ENCODE data around the gene IFNL4. TPM values are rescaled to one million over a fixed set of nuclear protein-coding genes. Genes with fewer than 3 reads are reported as not detected.

The IFNL4 gene
- total and polyA plus RNA-seq, 10 of the 15 experiments (the other 5 are each of a cell fraction or from before 2014, with no cell fraction given), result not detected

DNA sequence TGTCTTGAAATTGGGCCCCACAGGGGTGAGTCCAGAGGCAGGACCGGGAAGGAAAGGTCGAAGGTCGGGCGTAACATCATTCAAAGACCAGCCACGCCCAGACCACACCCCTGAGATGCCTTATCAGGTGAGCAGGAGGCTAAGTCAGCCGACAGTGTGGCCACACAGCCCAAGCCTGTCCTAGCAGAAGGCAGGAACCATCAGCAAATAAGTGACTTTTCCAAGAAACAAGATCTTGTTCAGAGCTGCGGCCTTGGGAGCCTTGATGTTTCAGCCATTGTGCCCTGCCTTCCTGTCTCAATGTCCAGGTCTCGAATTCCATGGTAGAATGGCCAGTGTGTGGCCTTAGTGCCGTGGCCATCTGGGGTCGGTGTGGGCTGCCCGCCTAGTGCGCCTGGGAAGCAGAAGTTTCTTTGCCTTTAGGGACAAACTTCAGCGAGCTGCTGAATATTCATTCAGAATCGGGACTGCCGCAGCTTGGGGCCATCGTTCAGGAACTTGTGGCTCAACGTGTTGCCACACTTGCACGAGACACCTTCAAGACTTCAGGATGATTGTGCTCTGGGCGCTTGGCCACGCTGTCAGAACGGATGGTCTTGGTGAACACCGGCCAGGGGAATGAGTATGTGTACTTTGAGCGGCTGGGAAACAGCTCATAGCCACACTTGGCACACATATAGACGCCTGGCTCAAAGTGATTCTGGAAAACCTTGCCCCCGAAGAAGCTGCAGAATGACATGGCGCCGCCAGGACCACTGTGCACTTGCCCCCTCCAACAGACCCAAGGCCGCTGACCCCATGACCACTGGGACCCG, 6.1 kb upstream of the IFNL4 start:
- peaks cover 0 to 2% of the 10 kb centered on the region in 2 experiments; a peak in 3 of 4 replicates for H3K27me3 ChIP-seq (replicated peaks in 1 of 2; ENCODE audit: control insufficient read depth in 2 of 2, insufficient read depth in 2 of 2, low read length in 1 of 2)
- in situ Hi-C loops (cut with MboI), result no loop called here
- ChIA-PET RAD21 (ENCODE audit: unreplicated experiment) (no interaction called here), SMC1A (ENCODE audit: uncharacterized antibody, unreplicated experiment) (no interaction called here), POLR2A (no interaction called here), CTCF (no interaction called here)
- H3K9me3 ChIP-seq (replicated peaks; ENCODE audit: control insufficient read depth, insufficient read depth, low read length), result no peaks in the 10 kb centered on the region
- no peaks in the 10 kb centered on the region for H3K4me1 ChIP-seq (ENCODE audit: control insufficient read depth, insufficient read depth, low read length)
- intact Hi-C loops (cut with micrococcal nuclease; ENCODE audit: unreplicated experiment), result no loop called here
- FAIRE-seq (no peak), ATAC-seq (no peak), DNase-seq (ENCODE audit: low read depth, low spot score) (no peak)
- H3K9ac ChIP-seq (ENCODE audit: control insufficient read depth, insufficient read depth, low read length), result no peak overlapping the region
- BruUV-seq (replicated peaks), result no TSS peak
- 31% methylated on average over 29 of the region's 29 CpGs for WGBS (ENCODE audit: insufficient coverage, insufficient replicate concordance, low lambda C conversion rate, missing lambda C conversion rate)
- no peaks in the 10 kb centered on the region for H3K36me3 ChIP-seq (ENCODE audit: control insufficient read depth in 2 of 2, insufficient read depth in 2 of 2, low read length in 1 of 2)
- no peak overlapping the region for H3K4me2 ChIP-seq (ENCODE audit: control insufficient read depth, insufficient read depth)
- no peak overlapping the region for H2AFZ ChIP-seq (ENCODE audit: control insufficient read depth, low read depth, low read length)
- no peaks in the 10 kb centered on the region for H3K79me2 ChIP-seq (ENCODE audit: control insufficient read depth, insufficient read depth, low read length)
- H4K20me1 ChIP-seq (ENCODE audit: control insufficient read depth, insufficient read depth), result no peaks in the 10 kb centered on the region
- TF ChIP-seq, protein P1, sequence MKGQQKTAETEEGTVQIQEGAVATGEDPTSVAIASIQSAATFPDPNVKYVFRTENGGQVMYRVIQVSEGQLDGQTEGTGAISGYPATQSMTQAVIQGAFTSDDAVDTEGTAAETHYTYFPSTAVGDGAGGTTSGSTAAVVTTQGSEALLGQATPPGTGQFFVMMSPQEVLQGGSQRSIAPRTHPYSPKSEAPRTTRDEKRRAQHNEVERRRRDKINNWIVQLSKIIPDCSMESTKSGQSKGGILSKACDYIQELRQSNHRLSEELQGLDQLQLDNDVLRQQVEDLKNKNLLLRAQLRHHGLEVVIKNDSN (IDR thresholded peaks at IDR 0.05; ENCODE audit: borderline replicate concordance, extremely low read length, insufficient read depth, low read depth, low read length), result no peak
- TF ChIP-seq PAX5 (IDR thresholded peaks at IDR 0.05; ENCODE audit: borderline replicate concordance, low read depth, low read length), result no peak
- no peak for TF ChIP-seq CEBPB (IDR thresholded peaks at IDR 0.05; ENCODE audit: borderline replicate concordance in 1 of 2, low read depth in 2 of 2, low read length in 2 of 2)
- H3K4me3 ChIP-seq, result no peak overlapping the region
- H3K27ac ChIP-seq (ENCODE audit: control insufficient read depth, insufficient read depth), result no peak overlapping the region

DNA sequence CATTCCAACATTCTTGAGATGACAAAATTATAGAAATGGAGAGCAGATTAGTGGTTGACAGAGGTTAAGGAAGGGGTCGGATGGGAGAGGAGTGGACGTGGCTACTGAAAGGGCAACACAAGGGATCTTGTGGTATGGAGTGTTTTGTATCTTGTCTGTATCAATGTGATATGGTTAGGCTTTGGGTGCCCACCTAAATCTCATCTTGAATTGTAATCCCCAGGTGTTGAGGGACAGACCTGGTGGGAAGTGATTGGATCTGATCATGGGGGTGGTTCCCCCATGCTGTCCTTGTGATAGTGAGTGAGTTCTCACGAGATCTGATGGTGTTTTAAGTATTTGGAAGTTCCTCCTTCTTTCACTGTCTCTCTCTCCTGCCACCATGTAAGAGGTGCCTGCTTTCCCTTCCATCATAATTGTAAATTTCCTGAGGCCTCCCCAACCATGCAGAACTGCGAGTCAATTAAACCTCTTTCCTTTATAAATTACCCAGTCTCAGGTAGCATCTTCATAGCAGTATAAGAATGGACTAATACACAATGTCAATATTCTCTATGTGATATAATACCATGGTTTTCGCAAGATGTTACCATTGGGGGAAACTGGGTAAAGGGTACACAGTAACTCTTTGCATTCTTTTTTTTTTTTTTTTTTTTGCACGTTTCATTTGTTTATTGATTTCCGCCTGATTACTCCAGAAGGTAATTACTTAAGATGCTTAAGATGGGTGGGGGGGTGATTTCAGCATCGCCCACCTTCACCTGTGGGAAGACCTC, 4.9 kb upstream of the IFNL4 start:
- ChIA-PET SMC1A (ENCODE audit: uncharacterized antibody, unreplicated experiment) (interaction anchor here (1.1 kb wide), 1 partner anchor 40 kb away, joined by 6 read pairs; no protein-coding TSS in a partner anchor), RAD21 (ENCODE audit: unreplicated experiment) (no interaction called here), POLR2A (no interaction called here), CTCF (no interaction called here)
- H3K4me3 ChIP-seq, result no peak overlapping the region
- BruUV-seq (replicated peaks), result no TSS peak
- H3K4me1 ChIP-seq (ENCODE audit: control insufficient read depth, insufficient read depth, low read length), result no peaks in the 10 kb centered on the region
- no peak overlapping the region for H2AFZ ChIP-seq (ENCODE audit: control insufficient read depth, low read depth, low read length)
- WGBS (ENCODE audit: insufficient coverage, insufficient replicate concordance, low lambda C conversion rate, missing lambda C conversion rate), result 40% methylated on average over 8 of the region's 8 CpGs
- H3K79me2 ChIP-seq (ENCODE audit: control insufficient read depth, insufficient read depth, low read length), result no peaks in the 10 kb centered on the region
- FAIRE-seq, result no peak
- in situ Hi-C loops (cut with MboI), result no loop called here
- TF ChIP-seq KLF5 (IDR thresholded peaks at IDR 0.05; ENCODE audit: partially characterized antibody), result no peak
- no peak for ATAC-seq
- H3K36me3 ChIP-seq (ENCODE audit: control insufficient read depth in 2 of 2, insufficient read depth in 2 of 2, low read length in 1 of 2), result no peaks in the 10 kb centered on the region
- H3K4me2 ChIP-seq (ENCODE audit: control insufficient read depth, insufficient read depth), result no peak overlapping the region
- no peak overlapping the region for H3K9ac ChIP-seq (ENCODE audit: control insufficient read depth, insufficient read depth, low read length)
- no peaks in the 10 kb centered on the region for H4K20me1 ChIP-seq (ENCODE audit: control insufficient read depth, insufficient read depth)
- H3K27ac ChIP-seq (ENCODE audit: control insufficient read depth, insufficient read depth), result no peak overlapping the region
- DNase-seq (ENCODE audit: low read depth, low spot score), result no peak
- intact Hi-C loops (cut with micrococcal nuclease; ENCODE audit: unreplicated experiment), result no loop called here
- no peaks in the 10 kb centered on the region for H3K9me3 ChIP-seq (replicated peaks; ENCODE audit: control insufficient read depth, insufficient read depth, low read length)
- H3K27me3 ChIP-seq (replicated peaks in 1 of 2; ENCODE audit: control insufficient read depth in 2 of 2, insufficient read depth in 2 of 2, low read length in 1 of 2), result peaks cover 2% of the 10 kb centered on the region in 2 experiments; a peak in 3 of 4 replicates
